Thyroid gland (tissue), 4 donors: ENCODE measurements around the gene FGF13. TPM values are rescaled to one million over a fixed set of nuclear protein-coding genes. Genes with fewer than 3 reads are reported as not detected.

Source experiments
- DNase-seq, 2 donors: peaks; one replicate each; pipeline ENCODE4 v3.0.0-alpha.2; 2019
- H3K27ac ChIP-seq, 3 donors: fragments of 200-600 bp; sonication (generic); 1 replicate in 2 of 3; 2 replicates in 1 of 3; pipeline ENCODE4 v1.5.1; 2016 to 2019; ENCODE audit warnings: mild to moderate bottlenecking in 1 of 3, moderate library complexity in 1 of 3
- H3K27me3 ChIP-seq: fragments of 200-600 bp; sonication (generic); one replicate; pipeline ENCODE4 v1.5.1; 2019
- H3K36me3 ChIP-seq, 2 donors: fragments of 200-600 bp; sonication (generic); one replicate each; pipeline ENCODE4 v1.5.1; 2016 to 2019
- H3K4me1 ChIP-seq, 2 donors: fragments of 200-600 bp; sonication (generic); one replicate each; pipeline ENCODE4 v1.5.1; 2017 to 2019
- H3K4me3 ChIP-seq, 3 donors: fragments of 200-600 bp; sonication (generic); replicated peaks in 1 of 3; 1 replicate in 2 of 3; 2 replicates in 1 of 3; pipeline ENCODE4 v1.5.1; 2016; ENCODE audit warnings: mild to moderate bottlenecking in 1 of 3
- H3K9me3 ChIP-seq: fragments of 200-600 bp; sonication (generic); one replicate; pipeline ENCODE4 v1.5.1; 2017
- CTCF ChIP-seq, 6 experiments: fragments of 200-600 bp in 3 of 6; fragments of 450-650 bp in 3 of 6; sonication (generic) in 3 of 6; IDR thresholded peaks; one replicate each; pipeline ENCODE4 v1.5.1; 2016 to 2019; ENCODE audit warnings: antibody characterized with exemption in 6 of 6, mild to moderate bottlenecking in 2 of 6, inconsistent platforms in 1 of 6, moderate library complexity in 1 of 6
- POLR2A ChIP-seq, 2 donors: fragments of 450-650 bp; IDR thresholded peaks; one replicate each; pipeline ENCODE4 v1.6.1; 2017; ENCODE audit warnings: antibody characterized with exemption in 2 of 2, mild to moderate bottlenecking in 2 of 2, moderate library complexity in 1 of 2
- WGBS, 2 donors: methylation state at CpG; one replicate each; pipeline ENCODE4 v1.1.5; 2017; 5-methylcytosine and 5-hydroxymethylcytosine counted together
- intact Hi-C: fragments of 100-400 bp; cut with DNase I; formaldehyde crosslinking; loops from one replicate; pipeline ENCODE4 v1.15.1; 2023
- total RNA-seq, 4 donors: library from RNA; depleted of rRNA; stranded (reverse); fragments of >200 nt; gene quantifications; one replicate each; pipeline ENCODE4 v1.2.3, GENCODE V29; 2016

The FGF13 gene
- total RNA-seq, result 1 to 10 TPM; 2.3 to 9.2 (median 4.5) TPM

GRCh38 chrX:138711399-138712347 is at the start of gene FGF13:
Gene FGF13 (minus strand): TSS chrX:138711717. CDS start chrX:138711003, 714 bp downstream.
- H3K27ac ChIP-seq, result no peak within 1 kb of the TSS
- H3K27me3 ChIP-seq, result no peaks in the 10 kb centered on the region
- H3K36me3 ChIP-seq, result no peaks in the 10 kb centered on the region
- peak within 1 kb of the TSS in 2 of 3 donors; percentile 25 to 30 for H3K4me3 ChIP-seq
- peak; percentile 43 to 55 for DNase-seq
- H3K9me3 ChIP-seq, result no peaks in the 10 kb centered on the region
- TF ChIP-seq CTCF (IDR thresholded peaks at IDR 0.05) (peak in 3 of 6 experiments; percentile 29 to 42 (median 36)), POLR2A (IDR thresholded peaks at IDR 0.05) (peak in 1 of 2 donors; percentile 21)
- no peaks in the 10 kb centered on the region for H3K4me1 ChIP-seq
- intact Hi-C loops, result no loop called here
- 3 to 13% methylated on average over 1 to 7 of the region's 65 CpGs for WGBS, 2 donors

- Histone ChIP-seq H3K27ac (peak overlapping the region; percentile 4 to 75 (median 38)), H3K9me3 (no peaks in the 10 kb centered on the region), H3K36me3 (no peaks in the 10 kb centered on the region), H3K4me1 (peaks cover 0 to 4% of the 10 kb centered on the region in 2 donors), H3K27me3 (no peaks in the 10 kb centered on the region), H3K4me3 (no peak overlapping the region)
- peak; percentile 26 to 39 for DNase-seq
- TF ChIP-seq POLR2A (IDR thresholded peaks at IDR 0.05) (no peak), CTCF (IDR thresholded peaks at IDR 0.05) (no peak)
- intact Hi-C loops, result no loop called here
- 60 to 61% methylated on average over 4 to 5 of the region's 5 CpGs for WGBS, 2 donors
Measured at GRCh38 chrX:138759217-138759943, 47.9 kb upstream of the FGF13 start.

- H3K4me3 ChIP-seq, result no peak overlapping the region
- no peaks in the 10 kb centered on the region for H3K9me3 ChIP-seq
- no peak overlapping the region for H3K27ac ChIP-seq
- peaks cover 4 to 5% of the 10 kb centered on the region in 2 donors for H3K4me1 ChIP-seq
- H3K27me3 ChIP-seq, result no peaks in the 10 kb centered on the region
- intact Hi-C loops, result no loop called here
- H3K36me3 ChIP-seq, result no peaks in the 10 kb centered on the region
- 10% methylated on average over 2 of the region's 2 CpGs; no CpG with 5 or more reads in 1 of the 2 donors for WGBS, 2 donors
- TF ChIP-seq POLR2A (IDR thresholded peaks at IDR 0.05), result peak in 1 of 2 donors; percentile 37
- peak in 3 of 6 experiments; percentile 38 to 60 (median 48) for TF ChIP-seq CTCF (IDR thresholded peaks at IDR 0.05)
- DNase-seq, result peak; percentile 71 to 78
Measured at GRCh38 chrX:138756234-138756633, 44.7 kb upstream of the FGF13 start.

GRCh38 chrX:138754861-138755260 is 43.3 kb upstream of the FGF13 start:
- no peak for DNase-seq
- no peak overlapping the region for H3K27ac ChIP-seq
- H3K9me3 ChIP-seq, result no peaks in the 10 kb centered on the region
- H3K4me3 ChIP-seq, result no peak overlapping the region
- intact Hi-C loops, result no loop called here
- H3K27me3 ChIP-seq, result no peaks in the 10 kb centered on the region
- WGBS, 2 donors, result 100% methylated on average over 2 of the region's 2 CpGs
- TF ChIP-seq CTCF (IDR thresholded peaks at IDR 0.05) (no peak), POLR2A (IDR thresholded peaks at IDR 0.05) (no peak)
- peaks cover 2 to 5% of the 10 kb centered on the region in 2 donors for H3K4me1 ChIP-seq
- H3K36me3 ChIP-seq, result no peaks in the 10 kb centered on the region
